ENCODE measurements around the gene PLEKHA7. TPM values are rescaled to one million over a fixed set of nuclear protein-coding genes. Genes with fewer than 3 reads are reported as not detected.

Gene PLEKHA7
- total and polyA plus RNA-seq, 2 of the 8 experiments (the other 6 are each of a cell fraction or from before 2014, with no cell fraction given) = 11.4 to 25.6 TPM

DNA sequence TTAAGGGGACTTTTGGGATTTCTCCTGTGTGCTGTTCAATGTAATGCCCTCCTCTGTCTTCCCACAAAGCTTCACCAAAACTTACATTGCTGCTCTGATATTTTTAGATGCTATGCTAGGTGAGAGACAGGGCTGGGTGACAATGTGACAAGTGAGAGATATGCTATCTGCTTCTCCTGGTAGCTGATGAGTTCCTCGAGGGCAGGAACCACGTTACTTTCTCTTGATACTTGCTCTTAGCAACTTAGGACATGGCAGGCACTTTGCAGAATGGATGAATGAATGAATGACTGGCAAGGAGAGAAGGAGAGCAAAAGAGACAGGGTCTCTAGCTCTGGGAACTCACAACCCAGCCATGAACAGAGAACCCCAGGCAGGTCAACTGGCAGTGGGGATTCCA is 160.4 kb downstream of the PLEKHA7 start (continued):
- TF ChIP-seq, protein P1, sequence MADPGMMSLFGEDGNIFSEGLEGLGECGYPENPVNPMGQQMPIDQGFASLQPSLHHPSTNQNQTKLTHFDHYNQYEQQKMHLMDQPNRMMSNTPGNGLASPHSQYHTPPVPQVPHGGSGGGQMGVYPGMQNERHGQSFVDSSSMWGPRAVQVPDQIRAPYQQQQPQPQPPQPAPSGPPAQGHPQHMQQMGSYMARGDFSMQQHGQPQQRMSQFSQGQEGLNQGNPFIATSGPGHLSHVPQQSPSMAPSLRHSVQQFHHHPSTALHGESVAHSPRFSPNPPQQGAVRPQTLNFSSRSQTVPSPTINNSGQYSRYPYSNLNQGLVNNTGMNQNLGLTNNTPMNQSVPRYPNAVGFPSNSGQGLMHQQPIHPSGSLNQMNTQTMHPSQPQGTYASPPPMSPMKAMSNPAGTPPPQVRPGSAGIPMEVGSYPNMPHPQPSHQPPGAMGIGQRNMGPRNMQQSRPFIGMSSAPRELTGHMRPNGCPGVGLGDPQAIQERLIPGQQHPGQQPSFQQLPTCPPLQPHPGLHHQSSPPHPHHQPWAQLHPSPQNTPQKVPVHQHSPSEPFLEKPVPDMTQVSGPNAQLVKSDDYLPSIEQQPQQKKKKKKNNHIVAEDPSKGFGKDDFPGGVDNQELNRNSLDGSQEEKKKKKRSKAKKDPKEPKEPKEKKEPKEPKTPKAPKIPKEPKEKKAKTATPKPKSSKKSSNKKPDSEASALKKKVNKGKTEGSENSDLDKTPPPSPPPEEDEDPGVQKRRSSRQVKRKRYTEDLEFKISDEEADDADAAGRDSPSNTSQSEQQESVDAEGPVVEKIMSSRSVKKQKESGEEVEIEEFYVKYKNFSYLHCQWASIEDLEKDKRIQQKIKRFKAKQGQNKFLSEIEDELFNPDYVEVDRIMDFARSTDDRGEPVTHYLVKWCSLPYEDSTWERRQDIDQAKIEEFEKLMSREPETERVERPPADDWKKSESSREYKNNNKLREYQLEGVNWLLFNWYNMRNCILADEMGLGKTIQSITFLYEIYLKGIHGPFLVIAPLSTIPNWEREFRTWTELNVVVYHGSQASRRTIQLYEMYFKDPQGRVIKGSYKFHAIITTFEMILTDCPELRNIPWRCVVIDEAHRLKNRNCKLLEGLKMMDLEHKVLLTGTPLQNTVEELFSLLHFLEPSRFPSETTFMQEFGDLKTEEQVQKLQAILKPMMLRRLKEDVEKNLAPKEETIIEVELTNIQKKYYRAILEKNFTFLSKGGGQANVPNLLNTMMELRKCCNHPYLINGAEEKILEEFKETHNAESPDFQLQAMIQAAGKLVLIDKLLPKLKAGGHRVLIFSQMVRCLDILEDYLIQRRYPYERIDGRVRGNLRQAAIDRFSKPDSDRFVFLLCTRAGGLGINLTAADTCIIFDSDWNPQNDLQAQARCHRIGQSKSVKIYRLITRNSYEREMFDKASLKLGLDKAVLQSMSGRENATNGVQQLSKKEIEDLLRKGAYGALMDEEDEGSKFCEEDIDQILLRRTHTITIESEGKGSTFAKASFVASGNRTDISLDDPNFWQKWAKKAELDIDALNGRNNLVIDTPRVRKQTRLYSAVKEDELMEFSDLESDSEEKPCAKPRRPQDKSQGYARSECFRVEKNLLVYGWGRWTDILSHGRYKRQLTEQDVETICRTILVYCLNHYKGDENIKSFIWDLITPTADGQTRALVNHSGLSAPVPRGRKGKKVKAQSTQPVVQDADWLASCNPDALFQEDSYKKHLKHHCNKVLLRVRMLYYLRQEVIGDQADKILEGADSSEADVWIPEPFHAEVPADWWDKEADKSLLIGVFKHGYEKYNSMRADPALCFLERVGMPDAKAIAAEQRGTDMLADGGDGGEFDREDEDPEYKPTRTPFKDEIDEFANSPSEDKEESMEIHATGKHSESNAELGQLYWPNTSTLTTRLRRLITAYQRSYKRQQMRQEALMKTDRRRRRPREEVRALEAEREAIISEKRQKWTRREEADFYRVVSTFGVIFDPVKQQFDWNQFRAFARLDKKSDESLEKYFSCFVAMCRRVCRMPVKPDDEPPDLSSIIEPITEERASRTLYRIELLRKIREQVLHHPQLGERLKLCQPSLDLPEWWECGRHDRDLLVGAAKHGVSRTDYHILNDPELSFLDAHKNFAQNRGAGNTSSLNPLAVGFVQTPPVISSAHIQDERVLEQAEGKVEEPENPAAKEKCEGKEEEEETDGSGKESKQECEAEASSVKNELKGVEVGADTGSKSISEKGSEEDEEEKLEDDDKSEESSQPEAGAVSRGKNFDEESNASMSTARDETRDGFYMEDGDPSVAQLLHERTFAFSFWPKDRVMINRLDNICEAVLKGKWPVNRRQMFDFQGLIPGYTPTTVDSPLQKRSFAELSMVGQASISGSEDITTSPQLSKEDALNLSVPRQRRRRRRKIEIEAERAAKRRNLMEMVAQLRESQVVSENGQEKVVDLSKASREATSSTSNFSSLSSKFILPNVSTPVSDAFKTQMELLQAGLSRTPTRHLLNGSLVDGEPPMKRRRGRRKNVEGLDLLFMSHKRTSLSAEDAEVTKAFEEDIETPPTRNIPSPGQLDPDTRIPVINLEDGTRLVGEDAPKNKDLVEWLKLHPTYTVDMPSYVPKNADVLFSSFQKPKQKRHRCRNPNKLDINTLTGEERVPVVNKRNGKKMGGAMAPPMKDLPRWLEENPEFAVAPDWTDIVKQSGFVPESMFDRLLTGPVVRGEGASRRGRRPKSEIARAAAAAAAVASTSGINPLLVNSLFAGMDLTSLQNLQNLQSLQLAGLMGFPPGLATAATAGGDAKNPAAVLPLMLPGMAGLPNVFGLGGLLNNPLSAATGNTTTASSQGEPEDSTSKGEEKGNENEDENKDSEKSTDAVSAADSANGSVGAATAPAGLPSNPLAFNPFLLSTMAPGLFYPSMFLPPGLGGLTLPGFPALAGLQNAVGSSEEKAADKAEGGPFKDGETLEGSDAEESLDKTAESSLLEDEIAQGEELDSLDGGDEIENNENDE (IDR thresholded peaks at IDR 0.05; ENCODE audit: insufficient replicate concordance, low read length) = no peak
- TF ChIP-seq ASH2L (IDR thresholded peaks at IDR 0.05; ENCODE audit: low read length) = no peak
- no peak for TF ChIP-seq NRF1 (IDR thresholded peaks at IDR 0.05; ENCODE audit: low read depth, low read length)
- no peak for TF ChIP-seq HDAC2 (IDR thresholded peaks at IDR 0.05; ENCODE audit: borderline replicate concordance in 1 of 2, low read depth in 2 of 2, low read length in 2 of 2)
- no peak for TF ChIP-seq JUND (IDR thresholded peaks at IDR 0.05; ENCODE audit: low read length)
- no peak for TF ChIP-seq YY1 (IDR thresholded peaks at IDR 0.05; ENCODE audit: low read depth, low read length)
- no peak for TF ChIP-seq CEBPB (IDR thresholded peaks at IDR 0.05; ENCODE audit: low read depth, low read length)
- no peak for TF ChIP-seq CBX5 (IDR thresholded peaks at IDR 0.05; ENCODE audit: low read depth, low read length)
- TF ChIP-seq KDM1A (IDR thresholded peaks at IDR 0.05; ENCODE audit: borderline replicate concordance, low read length) = no peak
- no peak for TF ChIP-seq MAFK (IDR thresholded peaks at IDR 0.05; ENCODE audit: low read depth, low read length)
- no peak for TF ChIP-seq PHF8 (conservative IDR thresholded peaks at IDR 0.05; ENCODE audit: low read depth, low read length)
- TF ChIP-seq, protein P2, sequence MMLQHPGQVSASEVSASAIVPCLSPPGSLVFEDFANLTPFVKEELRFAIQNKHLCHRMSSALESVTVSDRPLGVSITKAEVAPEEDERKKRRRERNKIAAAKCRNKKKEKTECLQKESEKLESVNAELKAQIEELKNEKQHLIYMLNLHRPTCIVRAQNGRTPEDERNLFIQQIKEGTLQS (IDR thresholded peaks at IDR 0.05; ENCODE audit: insufficient read depth, low read depth, low read length) = no peak
